H1 (cell line): Measurements from ENCODE around the gene PLSCR5. TPM values are rescaled to one million over a fixed set of nuclear protein-coding genes. Genes with fewer than 3 reads are reported as not detected.

Experiments
- CTCF ChIA-PET: fragments of 300-600 bp; sonication (Branson Sonifier 250); formaldehyde crosslinking; loops from one replicate; lab custom pipeline; 2021; ENCODE audit not compliant: partially characterized antibody; lab: Charles Lee
- POLR2A ChIA-PET: fragments of 300-600 bp; sonication (Branson Sonifier 250); formaldehyde crosslinking; loops from one replicate; lab custom pipeline; 2021; ENCODE audit warnings: inconsistent platforms; ENCODE audit not compliant: partially characterized antibody; lab: Charles Lee
- DNase-seq, 2 experiments: peaks; one replicate each; pipeline versions ENCODE4 v3.0.0 to v3.0.0-alpha.2; 2010 to 2022; ENCODE audit warnings: low spot score in 2 of 2, low read depth in 1 of 2, mixed read lengths in 1 of 2
- FAIRE-seq: peaks from 2 replicates; lab custom pipeline; 2011; peaks lifted over from hg19 to GRCh38; lab: Jason Lieb, UNC
- H2AFZ ChIP-seq: 2 replicates; pipeline ENCODE4 v1.8.1; 2012; ENCODE audit warnings: low read length, inconsistent platforms
- H2AK5ac ChIP-seq: 2 replicates; pipeline ENCODE4 v1.6.1; 2013; ENCODE audit warnings: low read depth, low read length
- H2BK120ac ChIP-seq: replicated peaks from 2 replicates; pipeline ENCODE3; 2013; ENCODE audit warnings: low read depth, low read length, inconsistent platforms
- H2BK12ac ChIP-seq: 2 replicates; pipeline ENCODE4 v1.6.1; 2013; ENCODE audit warnings: low read depth, low read length
- H2BK15ac ChIP-seq: 2 replicates; pipeline ENCODE4 v1.6.1; 2013; ENCODE audit warnings: low read length
- H2BK20ac ChIP-seq: 2 replicates; pipeline ENCODE4 v1.6.1; 2013; ENCODE audit warnings: low read length
- H2BK5ac ChIP-seq: 2 replicates; pipeline ENCODE4 v1.6.1; 2013; ENCODE audit warnings: low read depth, low read length
- H3K14ac ChIP-seq: 2 replicates; pipeline ENCODE4 v1.6.1; 2013; ENCODE audit warnings: inconsistent platforms; ENCODE audit not compliant: insufficient read length
- H3K18ac ChIP-seq: 2 replicates; pipeline ENCODE4 v1.6.1; 2013; ENCODE audit warnings: low read length; ENCODE audit errors: extremely low read depth
- H3K23ac ChIP-seq: 2 replicates; pipeline ENCODE4 v1.6.1; 2013; ENCODE audit warnings: inconsistent platforms; ENCODE audit not compliant: insufficient read length
- H3K23me2 ChIP-seq: 2 replicates; pipeline ENCODE4 v1.6.1; 2013; ENCODE audit warnings: low read depth, low read length
- H3K27ac ChIP-seq: 2 replicates; pipeline ENCODE4 v1.6.1; 2011; ENCODE audit warnings: low read depth, low read length, inconsistent platforms
- H3K27me3 ChIP-seq, 4 experiments: replicated peaks in 1 of 4; 1 replicate in 1 of 4; 2 replicates in 3 of 4; pipeline versions ENCODE4 v1.6.1 to v1.8.1; 2011 to 2013; ENCODE audit warnings: low read length in 3 of 4, mild to moderate bottlenecking in 3 of 4, inconsistent platforms in 2 of 4, mixed read lengths in 2 of 4, moderate library complexity in 1 of 4; ENCODE audit not compliant: control insufficient read depth in 3 of 4, insufficient read depth in 3 of 4; ENCODE audit errors: extremely low read depth in 1 of 4
- H3K36me3 ChIP-seq, 4 experiments: 2 replicates each; pipeline versions ENCODE4 v1.6.1 to v1.8.1; 2011 to 2013; ENCODE audit warnings: mild to moderate bottlenecking in 4 of 4, low read length in 3 of 4, moderate library complexity in 2 of 4, control low read depth in 1 of 4, inconsistent platforms in 1 of 4; ENCODE audit not compliant: insufficient read depth in 4 of 4, control insufficient read depth in 2 of 4
- H3K4ac ChIP-seq: replicated peaks from 2 replicates; pipeline ENCODE3; 2013; ENCODE audit warnings: low read length, low read depth, mixed read lengths, inconsistent platforms; ENCODE audit not compliant: insufficient read length
- H3K4me1 ChIP-seq, 4 experiments: replicated peaks in 1 of 4; 1 replicate in 1 of 4; 2 replicates in 3 of 4; pipeline versions ENCODE4 v1.6.1 to v1.8.1; 2011 to 2013; ENCODE audit warnings: low read length in 3 of 4, inconsistent platforms in 2 of 4, mixed read lengths in 1 of 4; ENCODE audit not compliant: insufficient read depth in 4 of 4, control insufficient read depth in 3 of 4
- H3K4me2 ChIP-seq, 2 experiments: 2 replicates each; pipeline versions ENCODE4 v1.6.1 to v1.8.1; 2011 to 2013; ENCODE audit warnings: low read depth in 2 of 2, low read length in 2 of 2, control low read depth in 1 of 2, inconsistent platforms in 1 of 2, mild to moderate bottlenecking in 1 of 2; ENCODE audit not compliant: insufficient read depth in 1 of 2
- H3K4me3 ChIP-seq, 4 experiments: fragments of 200-600, 300-600 bp in 1 of 4; sonication (generic), shearing (Covaris generic), sonication (Bioruptor Twin) in 1 of 4; 2 replicates each; pipeline versions ENCODE4 v1.5.1 to v1.8.1; 2011 to 2016; ENCODE audit warnings: low read length in 4 of 4, low read depth in 3 of 4, control low read depth in 2 of 4, inconsistent platforms in 2 of 4, mild to moderate bottlenecking in 2 of 4, mixed read lengths in 1 of 4, moderate library complexity in 1 of 4; ENCODE audit not compliant: insufficient read depth in 2 of 4; ENCODE audit errors: extremely low read depth in 1 of 4
- H3K56ac ChIP-seq: replicated peaks from 2 replicates; pipeline ENCODE3; 2013; ENCODE audit warnings: low read depth, mild to moderate bottlenecking, mixed read lengths, low read length, inconsistent platforms; ENCODE audit not compliant: insufficient read length
- H3K79me1 ChIP-seq: 2 replicates; pipeline ENCODE4 v1.6.1; 2013; ENCODE audit warnings: low read depth, low read length, control low read depth
- H3K79me2 ChIP-seq, 2 experiments: 2 replicates each; pipeline versions ENCODE4 v1.6.1 to v1.8.1; 2012 to 2013; ENCODE audit warnings: low read length in 2 of 2, mild to moderate bottlenecking in 2 of 2, inconsistent platforms in 1 of 2; ENCODE audit not compliant: insufficient read depth in 2 of 2, control insufficient read depth in 1 of 2
- H3K9ac ChIP-seq, 4 experiments: replicated peaks in 1 of 4; 1 replicate in 1 of 4; 2 replicates in 3 of 4; pipeline versions ENCODE4 v1.6.1 to v1.8.1; 2011 to 2013; ENCODE audit warnings: low read depth in 3 of 4, low read length in 3 of 4, control low read depth in 2 of 4, mild to moderate bottlenecking in 2 of 4, moderate library complexity in 2 of 4, inconsistent platforms in 1 of 4; ENCODE audit errors: extremely low read depth in 1 of 4
- H3K9me3 ChIP-seq, 2 experiments: 2 replicates each; pipeline versions ENCODE4 v1.6.1 to v1.8.1; 2012 to 2013; ENCODE audit warnings: mild to moderate bottlenecking in 2 of 2, moderate library complexity in 2 of 2, control low read depth in 1 of 2, inconsistent platforms in 1 of 2, low read depth in 1 of 2, low read length in 1 of 2, mixed read lengths in 1 of 2; ENCODE audit not compliant: insufficient read depth in 2 of 2
- H4K20me1 ChIP-seq, 2 experiments: replicated peaks in 1 of 2; 2 replicates each; pipeline versions ENCODE3 to v1.8.1; 2011 to 2013; ENCODE audit warnings: inconsistent platforms in 2 of 2, low read length in 2 of 2, mild to moderate bottlenecking in 1 of 2; ENCODE audit not compliant: insufficient read depth in 2 of 2, control insufficient read depth in 1 of 2
- H4K5ac ChIP-seq: 2 replicates; pipeline ENCODE4 v1.6.1; 2013; ENCODE audit warnings: low read length, low read depth, mixed read lengths, inconsistent platforms; ENCODE audit not compliant: insufficient read length
- H4K8ac ChIP-seq: 2 replicates; pipeline ENCODE4 v1.8.0; 2013; ENCODE audit warnings: mild to moderate bottlenecking, moderate library complexity, low read length, inconsistent platforms; ENCODE audit not compliant: insufficient read depth; ENCODE audit errors: extremely low read depth
- H4K91ac ChIP-seq: replicated peaks from 2 replicates; pipeline ENCODE3; 2013; ENCODE audit warnings: low read length, mixed read lengths, inconsistent platforms; ENCODE audit not compliant: insufficient read length
- RFX5 ChIP-seq: IDR thresholded peaks from 2 replicates; pipeline ENCODE4 v1.6.1; 2011; ENCODE audit warnings: low read depth, low read length, improper control_type of control experiment, borderline replicate concordance
- TAF7 ChIP-seq: optimal IDR thresholded peaks from 2 replicates; pipeline ENCODE3; 2011; ENCODE audit warnings: low read depth, mild to moderate bottlenecking, inconsistent platforms, low read length, moderate library complexity, borderline replicate concordance
- WGBS, 2 experiments: shearing (Covaris generic) in 1 of 2; methylation state at CpG; one replicate each; pipeline versions ENCODE4 v1.1.6 to v1.1.7; 2013 to 2015; ENCODE audit warnings: low lambda C conversion rate in 2 of 2, mixed read lengths in 2 of 2, inconsistent platforms in 1 of 2, low coverage in 1 of 2, missing lambda C conversion rate in 1 of 2; ENCODE audit not compliant: insufficient replicate concordance in 2 of 2, insufficient coverage in 1 of 2, insufficient read length in 1 of 2; ENCODE audit errors: extremely low coverage in 1 of 2, missing lambda C conversion rate in 1 of 2; 5-methylcytosine and 5-hydroxymethylcytosine counted together
- polyA plus RNA-seq, 7 experiments: library from polyadenylated mRNA; depleted of rRNA in 3 of 7; stranded (reverse) in 5 of 7; unstranded in 2 of 7; fragments of >200 nt in 5 of 7; fragments of 200-250 nt in 2 of 7; gene quantifications; 1 replicate in 5 of 7; 2 replicates in 1 of 7; 4 replicates in 1 of 7; pipeline versions ENCODE4 v1.2.1 to v1.2.3, GENCODE V29; 2011 to 2013; ENCODE audit warnings: missing spikeins in 2 of 7, mixed read lengths in 2 of 7
- total RNA-seq: library from RNA; stranded (reverse); fragmentation: NEBNext Ultra II Directional; extraction: Animal tissue kit (Norgen Biotek cat#: 25700); gene quantifications from 2 replicates; pipeline ENCODE4 v1.2.1, GENCODE V29; 2021

Gene PLSCR5
- total and polyA plus RNA-seq, 2 of the 8 experiments (the other 6 are each of a cell fraction or from before 2014, with no cell fraction given), result not detected

- Histone ChIP-seq H2BK20ac (no peak overlapping the region), H4K5ac (no peak overlapping the region), H3K9me3 (peaks cover 13 to 17% of the 10 kb centered on the region in 2 experiments), H2BK120ac (no peak overlapping the region), H3K9ac (no peak overlapping the region), H3K27me3 (no peaks in the 10 kb centered on the region), H4K8ac (no peak overlapping the region), H2BK12ac (no peak overlapping the region), H3K23me2 (no peaks in the 10 kb centered on the region), H2AK5ac (no peak overlapping the region), H4K20me1 (no peaks in the 10 kb centered on the region), H3K56ac (no peak overlapping the region), H3K4ac (no peak overlapping the region), H3K18ac (no peak overlapping the region), H3K79me1 (no peaks in the 10 kb centered on the region), H3K79me2 (no peaks in the 10 kb centered on the region), H3K4me3 (no peak overlapping the region), H2BK5ac (no peak overlapping the region), H3K4me1 (no peaks in the 10 kb centered on the region), H4K91ac (no peak overlapping the region), H3K14ac (no peak overlapping the region), H2AFZ (no peak overlapping the region), H3K4me2 (no peak overlapping the region), H3K23ac (no peak overlapping the region), H3K36me3 (peaks cover 0 to 15% (median 5%) of the 10 kb centered on the region in 4 experiments; a peak in 3 of 8 replicates), H2BK15ac (no peak overlapping the region), H3K27ac (no peak overlapping the region)
- 82% methylated on average over 1 of the region's 1 CpG; no CpG with 5 or more reads in 1 of the 2 experiments for WGBS, 2 experiments
- TF ChIP-seq RFX5 (no peak), TAF7 (no peak)
- ChIA-PET POLR2A (no interaction called here), CTCF (interaction anchor here (0.8 to 4.9 kb wide), 8 partner anchors 9 to 392 kb away, joined by 3 to 30 read pairs (median 4); no protein-coding TSS in a partner anchor)
- DNase-seq (no peak), FAIRE-seq (no peak)
Measured at GRCh38 chr3:146581080-146581601, 24.0 kb downstream of the PLSCR5 start.
